CD4-positive, alpha-beta T cell (primary cell): ENCODE results near the gene SLC27A2. TPM values are rescaled to one million over a fixed set of nuclear protein-coding genes. Genes with fewer than 3 reads are reported as not detected.

ENCODE experiments used
- ATAC-seq: fragments of 200-7000 bp; cut with Tn5 transposase; one replicate; pipeline ENCODE4 v1.10.0; 2022; ENCODE audit warnings: mild to moderate bottlenecking; ENCODE audit not compliant: poor library complexity
- CTCF ChIA-PET: fragments of 350-600 bp; sonication (Branson Sonifier 250); formaldehyde crosslinking; loops from one replicate; lab custom pipeline; 2021; ENCODE audit warnings: antibody characterized with exemption, inconsistent platforms; lab: Charles Lee
- POLR2A ChIA-PET: fragments of 350-600 bp; sonication (Branson Sonifier 250); formaldehyde crosslinking; loops from one replicate; lab custom pipeline; 2021; ENCODE audit warnings: antibody characterized with exemption, inconsistent platforms; lab: Charles Lee
- DNase-seq, 14 experiments: peaks; one replicate each; pipeline ENCODE4 v3.0.0-alpha.2; 2013 to 2020; ENCODE audit warnings: mixed read lengths in 2 of 14
- H3K27ac ChIP-seq, 2 donors: one replicate each; pipeline versions ENCODE4 v1.5.1 to v1.7.0; 2013; ENCODE audit warnings: low read length in 2 of 2, low read depth in 1 of 2, mild to moderate bottlenecking in 1 of 2
- H3K27me3 ChIP-seq, 2 experiments: 1 replicate in 1 of 2; 2 replicates in 1 of 2; pipeline versions ENCODE4 v1.6.1 to v1.7.0; 2013; ENCODE audit warnings: low read length in 2 of 2, control low read depth in 1 of 2, mild to moderate bottlenecking in 1 of 2, moderate library complexity in 1 of 2; ENCODE audit not compliant: insufficient read depth in 2 of 2, control insufficient read depth in 1 of 2
- H3K36me3 ChIP-seq: one replicate; pipeline ENCODE4 v1.6.1; 2013; ENCODE audit warnings: low read length, control low read depth; ENCODE audit not compliant: insufficient read depth
- H3K4me1 ChIP-seq: one replicate; pipeline ENCODE4 v1.6.1; 2013; ENCODE audit warnings: low read length, control low read depth; ENCODE audit not compliant: insufficient read depth
- H3K4me3 ChIP-seq: one replicate; pipeline ENCODE4 v1.5.1; 2013; ENCODE audit warnings: mild to moderate bottlenecking, low read length, moderate library complexity
- H3K9me3 ChIP-seq, 2 experiments: 1 replicate in 1 of 2; 2 replicates in 1 of 2; pipeline versions ENCODE4 v1.6.1 to v1.7.0; 2013; ENCODE audit warnings: low read length in 2 of 2, mild to moderate bottlenecking in 2 of 2, control low read depth in 1 of 2, moderate library complexity in 1 of 2; ENCODE audit not compliant: control insufficient read depth in 1 of 2, insufficient read depth in 1 of 2
- H3K27ac Mint-ChIP-seq: one replicate; pipeline ENCODE4 v1.8.0; 2020; ENCODE audit warnings: mixed read lengths
- H3K27me3 Mint-ChIP-seq: one replicate; pipeline ENCODE4 v1.8.0; 2021; ENCODE audit warnings: mixed read lengths
- H3K36me3 Mint-ChIP-seq: one replicate; pipeline ENCODE4 v1.8.0; 2021; ENCODE audit warnings: low read depth, mixed read lengths
- H3K4me1 Mint-ChIP-seq: one replicate; pipeline ENCODE4 v1.8.0; 2021; ENCODE audit warnings: low read depth, mixed read lengths
- H3K4me3 Mint-ChIP-seq: one replicate; pipeline ENCODE4 v1.8.0; 2020; ENCODE audit warnings: mild to moderate bottlenecking, mixed read lengths
- H3K9me3 Mint-ChIP-seq: one replicate; pipeline ENCODE4 v1.8.0; 2020; ENCODE audit warnings: mixed read lengths
- intact Hi-C, 2 experiments: fragments of 100-400 bp; cut with DNase I in 1 of 2; cut with micrococcal nuclease in 1 of 2; formaldehyde crosslinking; loops; one replicate each; pipeline versions ENCODE4 v1.15.1 to v1.9.0; 2023 to 2025; cut with DNase I, micrococcal nuclease
- total RNA-seq, 174 experiments: library from RNA in 2 of 174; stranded (reverse) in 2 of 174; gene quantifications; one replicate each; pipeline ENCODE4 v1.2.3 and lab custom pipeline; 2021 to 2026
- TF ChIP-seq, protein P1 (sequence below): fragments of 200-600 bp; IDR thresholded peaks from one replicate; pipeline ENCODE4 v1.8.0; 2022; ENCODE audit warnings: antibody characterized with exemption, mild to moderate bottlenecking

SLC27A2 gene
- total RNA-seq, 2 experiments from 2014 or later = 0.22 to 0.31 TPM

GRCh38 chr15:50244959-50245624 lies 63.1 kb downstream of the SLC27A2 start:
- ChIA-PET POLR2A (interaction anchor here (1.4 kb wide), 1 partner anchor 8 kb away, joined by 3 read pairs; no protein-coding TSS in a partner anchor), CTCF (no interaction called here)
- TF ChIP-seq, protein P1, sequence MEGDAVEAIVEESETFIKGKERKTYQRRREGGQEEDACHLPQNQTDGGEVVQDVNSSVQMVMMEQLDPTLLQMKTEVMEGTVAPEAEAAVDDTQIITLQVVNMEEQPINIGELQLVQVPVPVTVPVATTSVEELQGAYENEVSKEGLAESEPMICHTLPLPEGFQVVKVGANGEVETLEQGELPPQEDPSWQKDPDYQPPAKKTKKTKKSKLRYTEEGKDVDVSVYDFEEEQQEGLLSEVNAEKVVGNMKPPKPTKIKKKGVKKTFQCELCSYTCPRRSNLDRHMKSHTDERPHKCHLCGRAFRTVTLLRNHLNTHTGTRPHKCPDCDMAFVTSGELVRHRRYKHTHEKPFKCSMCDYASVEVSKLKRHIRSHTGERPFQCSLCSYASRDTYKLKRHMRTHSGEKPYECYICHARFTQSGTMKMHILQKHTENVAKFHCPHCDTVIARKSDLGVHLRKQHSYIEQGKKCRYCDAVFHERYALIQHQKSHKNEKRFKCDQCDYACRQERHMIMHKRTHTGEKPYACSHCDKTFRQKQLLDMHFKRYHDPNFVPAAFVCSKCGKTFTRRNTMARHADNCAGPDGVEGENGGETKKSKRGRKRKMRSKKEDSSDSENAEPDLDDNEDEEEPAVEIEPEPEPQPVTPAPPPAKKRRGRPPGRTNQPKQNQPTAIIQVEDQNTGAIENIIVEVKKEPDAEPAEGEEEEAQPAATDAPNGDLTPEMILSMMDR = no peak
- H3K9me3 ChIP-seq = no peaks in the 10 kb centered on the region
- H3K27ac ChIP-seq = no peak overlapping the region
- H3K27me3 Mint-ChIP-seq = no peaks in the 10 kb centered on the region
- H3K27ac Mint-ChIP-seq = no peak overlapping the region
- no peaks in the 10 kb centered on the region for H3K9me3 Mint-ChIP-seq
- no peaks in the 10 kb centered on the region for H3K36me3 ChIP-seq
- intact Hi-C loops = no loop called here
- H3K36me3 Mint-ChIP-seq = no peaks in the 10 kb centered on the region
- no peak for ATAC-seq
- H3K4me3 Mint-ChIP-seq = no peak overlapping the region
- no peak overlapping the region for H3K4me3 ChIP-seq
- H3K4me1 ChIP-seq = peaks cover 16% of the 10 kb centered on the region
- H3K27me3 ChIP-seq = no peaks in the 10 kb centered on the region
- DNase-seq = no peak
- peaks cover 23% of the 10 kb centered on the region for H3K4me1 Mint-ChIP-seq

DNA sequence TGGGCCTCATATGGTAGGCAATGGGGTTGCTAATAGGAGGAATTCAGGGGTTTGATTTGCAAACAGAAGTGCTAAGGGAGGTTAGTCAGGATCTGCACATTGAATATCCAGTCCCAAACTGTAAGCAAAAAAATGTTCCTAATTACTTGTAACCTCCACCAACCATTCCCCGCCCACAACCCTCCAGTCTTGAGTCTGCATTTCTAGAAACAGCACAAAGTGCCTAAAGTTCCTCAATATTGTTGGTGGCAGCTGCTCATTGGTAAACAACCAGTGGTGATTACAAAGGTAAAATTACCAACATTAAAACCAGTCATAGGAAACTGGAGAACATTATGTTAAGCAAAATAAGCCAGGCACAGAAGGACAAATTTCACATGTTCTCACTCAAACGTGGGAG lies 64.6 kb downstream of the SLC27A2 start:
- H3K27ac Mint-ChIP-seq = no peak overlapping the region
- ChIA-PET CTCF (no interaction called here), POLR2A (no interaction called here)
- Histone ChIP-seq H3K36me3 (no peaks in the 10 kb centered on the region), H3K4me1 (peaks cover 16% of the 10 kb centered on the region), H3K27ac (no peak overlapping the region), H3K4me3 (no peak overlapping the region), H3K9me3 (no peaks in the 10 kb centered on the region), H3K27me3 (no peaks in the 10 kb centered on the region)
- no peaks in the 10 kb centered on the region for H3K9me3 Mint-ChIP-seq
- ATAC-seq (no peak), DNase-seq (no peak)
- H3K4me1 Mint-ChIP-seq = peaks cover 23% of the 10 kb centered on the region
- TF ChIP-seq, protein P1 = no peak
- H3K36me3 Mint-ChIP-seq = no peaks in the 10 kb centered on the region
- intact Hi-C loops = no loop called here
- no peaks in the 10 kb centered on the region for H3K27me3 Mint-ChIP-seq
- no peak overlapping the region for H3K4me3 Mint-ChIP-seq

GRCh38 chr15:50247819-50248655 lies 66.0 kb downstream of the SLC27A2 start:
- no peaks in the 10 kb centered on the region for H3K27me3 ChIP-seq
- H3K4me3 ChIP-seq = peak overlapping the region; percentile 27
- no peaks in the 10 kb centered on the region for H3K9me3 Mint-ChIP-seq
- TF ChIP-seq, protein P1 = no peak
- ChIA-PET POLR2A (interaction anchor here (0.9 to 1.3 kb wide), 2 partner anchors 106 to 107 kb away, joined by 3 to 5 read pairs; partner anchors contain the start of gene GABPB1), CTCF (interaction anchor here (1.4 kb wide), 1 partner anchor 10 kb away, joined by 3 read pairs; no protein-coding TSS in a partner anchor)
- H3K4me3 Mint-ChIP-seq = peak overlapping the region; percentile 84
- no peaks in the 10 kb centered on the region for H3K27me3 Mint-ChIP-seq
- no peaks in the 10 kb centered on the region for H3K36me3 Mint-ChIP-seq
- intact Hi-C loops = no loop called here
- no peaks in the 10 kb centered on the region for H3K36me3 ChIP-seq
- H3K27ac ChIP-seq = peak overlapping the region; percentile 47 to 68
- peak; percentile 93 for ATAC-seq
- peak in 11 of 14 experiments; percentile 6 to 68 (median 34) for DNase-seq
- no peaks in the 10 kb centered on the region for H3K9me3 ChIP-seq
- H3K27ac Mint-ChIP-seq = peak overlapping the region; percentile 95
- peaks cover 23% of the 10 kb centered on the region for H3K4me1 Mint-ChIP-seq
- peaks cover 16% of the 10 kb centered on the region for H3K4me1 ChIP-seq
